ENCODE measurements around the gene PDZRN4.
A peak's percentile ranks its signal among the peaks of the same experiment; 100 is the strongest.
"Not testable (repeated sequence)": the region's sequence is repeated elsewhere in the genome, so short reads cannot be mapped to it uniquely, and the experiment has no call there.

Gene PDZRN4

GRCh38 chr12:41188058-41188840 is at the start of gene PDZRN4:
TSS of gene PDZRN4 (plus strand) at chr12:41188320.
- no peak for DNase-seq (ENCODE audit: low spot score)

GRCh38 chr12:41140117-41140516 is 48.0 kb upstream of the PDZRN4 start:
- peak; percentile 7 for DNase-seq (ENCODE audit: low spot score)

- DNase-seq (ENCODE audit: low spot score): no peak
Measured at GRCh38 chr12:41141104-41141503, 47.0 kb upstream of the PDZRN4 start.

GRCh38 chr12:41142376-41142775 is 45.7 kb upstream of the PDZRN4 start:
- DNase-seq (ENCODE audit: low spot score): no peak

- no peak for DNase-seq (ENCODE audit: low spot score)
Measured at GRCh38 chr12:41151793-41152192, 36.3 kb upstream of the PDZRN4 start.

GRCh38 chr12:41162461-41162860 is 25.7 kb upstream of the PDZRN4 start:
- DNase-seq (ENCODE audit: low spot score): no peak

- DNase-seq (ENCODE audit: low spot score): no peak
Measured at GRCh38 chr12:41167701-41168100, 20.4 kb upstream of the PDZRN4 start.

GRCh38 chr12:41174602-41175001 is 13.5 kb upstream of the PDZRN4 start:
- no peak for DNase-seq (ENCODE audit: low spot score)

GRCh38 chr12:41179507-41179906 is 8.6 kb upstream of the PDZRN4 start:
- DNase-seq (ENCODE audit: low spot score): not testable (repeated sequence)

GRCh38 chr12:41184864-41185263 is 3.3 kb upstream of the PDZRN4 start:
- DNase-seq (ENCODE audit: low spot score): no peak

GRCh38 chr12:41186026-41186425 is 2.1 kb upstream of the PDZRN4 start:
- DNase-seq (ENCODE audit: low spot score): no peak

- DNase-seq (ENCODE audit: low spot score): no peak
Measured at GRCh38 chr12:41188841-41189394, 798 bp downstream of the PDZRN4 start.

- DNase-seq (ENCODE audit: low spot score): no peak
Measured at GRCh38 chr12:41189395-41190251, 1.5 kb downstream of the PDZRN4 start.

- no peak for DNase-seq (ENCODE audit: low spot score)
Measured at GRCh38 chr12:41190338-41190737, 2.2 kb downstream of the PDZRN4 start.

- not testable (repeated sequence) for DNase-seq (ENCODE audit: low spot score)
Measured at GRCh38 chr12:41191549-41191948, 3.4 kb downstream of the PDZRN4 start.

- no peak for DNase-seq (ENCODE audit: low spot score)
Measured at GRCh38 chr12:41193311-41193710, 5.2 kb downstream of the PDZRN4 start.

GRCh38 chr12:41202051-41202450 is 13.9 kb downstream of the PDZRN4 start:
- DNase-seq (ENCODE audit: low spot score): no peak

- DNase-seq (ENCODE audit: low spot score): no peak
Measured at GRCh38 chr12:41205070-41205709, 17.1 kb downstream of the PDZRN4 start.

- no peak for DNase-seq (ENCODE audit: low spot score)
Measured at GRCh38 chr12:41206298-41206697, 18.2 kb downstream of the PDZRN4 start.

- DNase-seq (ENCODE audit: low spot score): no peak
Measured at GRCh38 chr12:41211448-41211847, 23.3 kb downstream of the PDZRN4 start.

- no peak for DNase-seq (ENCODE audit: low spot score)
Measured at GRCh38 chr12:41212625-41213024, 24.5 kb downstream of the PDZRN4 start.

GRCh38 chr12:41213107-41213506 is 25.0 kb downstream of the PDZRN4 start:
- DNase-seq (ENCODE audit: low spot score): no peak

Data from activated CD4-positive, alpha-beta T cell treated with anti-CD3 and anti-CD28 coated beads, Interleukin-2, Interleukin-4, amounts not matched to agents 100 ng/mL and 50 ng/mL, durations not matched to agents 16 hours and 8 hours (primary cell).